HG03095 (cell line): ENCODE data around the gene SSR4.
"Not testable (repeated sequence)": the region's sequence is repeated elsewhere in the genome, so short reads cannot be mapped to it uniquely, and the experiment has no call there.

Experiments
- ATAC-seq: cut with Tn5 transposase; IDR thresholded peaks from one replicate; pipeline ENCODE4 v1.9.1; 2021; ENCODE audit warnings: moderate library complexity; ENCODE audit not compliant: unreplicated experiment

The SSR4 gene

GRCh38 chrX:153803211-153804099 lies 9.0 kb downstream of the SSR4 start:
- no peak for ATAC-seq

- ATAC-seq = no peak
Observed at GRCh38 chrX:153804100-153804595, 9.7 kb downstream of the SSR4 start.

DNA sequence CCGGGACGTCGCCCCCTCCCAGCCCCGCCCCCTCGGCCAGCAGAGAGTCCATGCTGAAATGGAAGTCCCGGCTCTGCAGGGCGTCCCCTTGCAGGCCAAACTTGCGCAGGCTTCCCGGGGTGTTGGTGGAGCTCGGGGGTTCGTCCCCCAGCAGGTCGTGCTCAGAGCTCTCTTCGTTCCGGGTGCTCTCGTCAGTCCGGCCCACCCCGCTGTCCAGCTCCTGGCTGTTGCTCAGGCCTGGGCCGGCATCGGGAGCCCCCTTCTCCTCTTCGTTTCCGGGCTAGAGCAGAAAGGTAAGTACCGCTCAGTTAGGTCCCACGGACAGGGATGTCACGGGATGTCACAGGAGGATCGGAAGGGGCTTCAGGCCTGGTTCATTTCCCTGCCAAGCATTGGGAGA lies 10.2 kb downstream of the SSR4 start:
- no peak for ATAC-seq

GRCh38 chrX:153805436-153805835 lies 11.0 kb downstream of the SSR4 start:
- no peak for ATAC-seq

DNA sequence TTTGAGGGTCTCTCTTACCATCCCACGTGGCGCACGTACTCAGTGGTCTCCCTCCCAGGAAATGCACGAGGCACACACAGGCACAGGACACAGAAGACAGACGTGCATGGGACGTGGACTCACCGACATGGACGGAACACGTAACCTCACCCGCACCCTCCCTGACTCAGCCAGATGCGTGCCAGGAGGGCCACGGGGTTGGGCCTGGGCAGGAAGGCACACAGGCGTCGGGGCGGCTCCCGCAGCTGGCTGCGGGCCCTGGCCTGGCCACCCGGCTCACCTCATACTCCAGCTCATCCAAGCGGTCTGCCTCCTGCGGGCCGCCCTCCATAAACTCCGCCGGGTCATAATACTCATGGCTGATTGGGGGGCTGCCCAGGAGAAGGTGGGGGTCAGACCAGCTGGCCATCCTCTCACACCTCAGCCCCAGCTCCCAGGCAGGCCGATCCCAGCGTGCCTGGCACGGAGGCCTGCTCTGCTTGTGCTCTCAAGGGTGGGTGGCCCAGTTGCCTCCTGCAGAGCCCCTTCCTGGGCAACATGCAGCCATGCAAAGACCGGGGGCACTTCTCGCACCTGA lies 12.6 kb downstream of the SSR4 start:
- ATAC-seq = no peak

GRCh38 chrX:153807976-153808375 lies 13.5 kb downstream of the SSR4 start:
- no peak for ATAC-seq

- no peak for ATAC-seq
Observed at GRCh38 chrX:153812220-153812619, 17.8 kb downstream of the SSR4 start.

- ATAC-seq = no peak
Observed at GRCh38 chrX:153813161-153813560, 18.7 kb downstream of the SSR4 start.

- no peak for ATAC-seq
Observed at GRCh38 chrX:153814591-153815315, 20.3 kb downstream of the SSR4 start.

- ATAC-seq = no peak
Observed at GRCh38 chrX:153816831-153817690, 22.6 kb downstream of the SSR4 start.

DNA sequence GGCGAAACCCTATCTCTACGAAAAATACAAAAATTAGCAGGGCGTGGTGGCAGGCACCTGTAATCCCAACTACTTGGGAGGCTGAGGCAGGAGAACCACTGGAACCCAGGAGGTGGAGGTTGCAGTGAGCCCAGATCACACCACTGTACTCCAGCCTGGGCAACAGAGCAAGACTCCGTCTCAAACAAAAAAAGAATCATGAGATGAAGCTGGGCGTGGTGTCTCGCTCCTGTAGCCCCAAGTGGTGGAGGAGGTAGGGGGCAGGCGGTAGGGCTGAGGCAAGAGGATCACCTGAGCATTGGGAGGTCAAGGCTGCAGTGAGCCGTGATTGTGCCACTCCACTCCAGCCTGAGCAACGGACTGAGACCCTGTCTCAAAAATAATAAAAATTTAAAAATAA lies 23.6 kb downstream of the SSR4 start:
- ATAC-seq = not testable (repeated sequence)

- no peak for ATAC-seq
Observed at GRCh38 chrX:153818571-153819383, 24.3 kb downstream of the SSR4 start.

DNA sequence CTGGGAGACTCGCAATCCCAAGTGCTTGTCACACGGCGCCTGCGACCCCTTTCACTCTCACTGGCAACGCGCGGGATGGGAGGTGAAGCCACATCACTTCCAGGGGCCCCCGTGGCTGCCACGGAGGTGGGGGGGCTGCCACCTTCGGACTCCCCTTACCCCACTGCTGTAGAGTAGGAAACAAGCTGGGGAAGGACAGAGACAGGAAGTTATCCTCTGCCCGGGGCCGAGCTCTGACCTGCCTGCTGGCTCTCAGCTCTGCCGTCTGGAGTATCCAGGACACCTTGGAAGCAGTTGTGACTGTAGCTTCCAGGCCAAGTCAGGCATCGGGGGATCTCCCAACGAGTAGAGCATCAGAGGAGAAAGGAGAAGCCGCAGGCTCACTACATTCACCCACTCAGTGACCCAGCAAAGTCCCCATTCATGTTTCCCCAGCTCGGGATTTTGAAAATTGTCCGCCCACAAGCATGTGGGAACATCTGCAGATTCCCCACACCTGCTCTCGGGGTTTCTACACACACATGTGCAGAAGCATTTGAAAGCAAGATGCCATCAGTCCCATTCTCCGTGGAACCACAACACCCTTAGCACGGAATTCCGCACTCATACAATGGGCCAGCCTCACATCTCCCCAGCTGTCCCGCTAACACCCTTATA lies 25.0 kb downstream of the SSR4 start:
- ATAC-seq = no peak

DNA sequence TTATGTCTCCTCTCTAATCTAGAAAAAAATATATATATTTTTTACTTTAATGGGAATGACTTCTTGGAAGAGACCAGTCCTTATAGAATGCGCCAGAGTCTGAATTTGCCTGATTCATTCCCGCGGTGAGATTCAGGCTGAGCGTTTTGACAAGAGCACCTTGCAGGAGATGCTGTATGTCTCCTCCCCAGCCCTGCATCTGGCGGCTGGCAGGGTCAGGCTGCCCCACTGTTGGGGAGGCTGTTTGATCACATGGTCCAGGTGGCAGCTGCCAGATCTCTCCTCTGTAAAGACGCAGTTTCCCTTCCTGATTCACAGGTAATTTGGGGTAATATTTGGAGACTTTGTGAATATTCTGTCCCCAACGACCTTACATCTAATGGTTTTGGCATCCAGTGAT lies 26.1 kb downstream of the SSR4 start:
- no peak for ATAC-seq

GRCh38 chrX:153821066-153821465 lies 26.6 kb downstream of the SSR4 start:
- ATAC-seq = no peak

GRCh38 chrX:153824348-153824747 lies 29.9 kb downstream of the SSR4 start:
- ATAC-seq = no peak

- ATAC-seq = no peak
Observed at GRCh38 chrX:153825042-153825441, 30.6 kb downstream of the SSR4 start.

DNA sequence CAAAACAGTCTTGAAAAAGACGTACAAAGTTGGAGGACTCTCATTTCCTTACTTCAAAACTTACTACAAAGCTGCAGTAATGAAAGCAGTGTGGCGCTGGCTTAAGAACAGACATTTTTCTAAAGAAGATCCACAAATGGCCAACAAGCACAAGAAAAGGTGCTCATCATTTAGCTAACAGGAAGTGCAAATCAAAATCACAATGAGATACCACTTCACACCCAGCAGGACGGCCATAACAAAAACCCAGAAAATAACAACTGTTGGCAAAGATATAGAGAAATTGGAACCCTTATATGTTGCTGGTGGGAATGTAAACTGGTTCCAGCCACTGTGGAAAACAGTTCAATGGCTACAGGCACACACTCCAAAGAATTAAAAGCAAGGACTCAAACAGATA lies 32.5 kb downstream of the SSR4 start:
- no peak for ATAC-seq

DNA sequence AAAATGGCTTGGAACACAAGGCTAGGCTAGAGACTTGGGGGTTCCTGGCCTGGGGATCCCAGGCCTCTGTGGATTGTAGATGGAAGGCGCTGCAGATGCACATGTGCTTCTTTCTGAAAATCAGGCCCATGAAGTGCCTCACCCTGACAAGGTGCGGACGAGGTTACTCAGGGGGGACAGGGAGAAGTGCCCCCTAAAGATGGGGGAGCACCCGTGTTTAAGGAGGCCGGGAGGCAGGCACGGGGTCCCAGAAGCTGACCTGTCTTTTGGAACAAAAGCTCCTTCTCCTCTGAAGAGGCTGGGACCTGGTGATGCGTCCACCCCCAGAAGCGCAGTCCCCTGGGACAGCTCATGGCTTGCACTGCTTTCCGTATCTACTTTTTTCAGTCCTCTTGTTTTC lies 33.4 kb downstream of the SSR4 start:
- no peak for ATAC-seq
